CMK (cell line): ENCODE measurements around the gene BBS2.

Source experiments
- DNase-seq: peaks from one replicate; pipeline ENCODE4 v3.0.0-alpha.2; 2010; ENCODE audit warnings: low read depth

BBS2 gene

GRCh38 chr16:56475201-56475600 lies 44.6 kb downstream of the BBS2 start:
- DNase-seq = no peak

GRCh38 chr16:56470666-56471065 lies 49.2 kb downstream of the BBS2 start:
- DNase-seq = no peak

- no peak for DNase-seq
Observed at GRCh38 chr16:56470232-56470631, 49.6 kb downstream of the BBS2 start.

- no peak for DNase-seq
Observed at GRCh38 chr16:56469748-56470147, 50.1 kb downstream of the BBS2 start.

- DNase-seq = no peak
Observed at GRCh38 chr16:56468800-56469199, 51.0 kb downstream of the BBS2 start.

GRCh38 chr16:56466344-56466743 lies 53.5 kb downstream of the BBS2 start:
- no peak for DNase-seq

- DNase-seq = no peak
Observed at GRCh38 chr16:56463153-56463552, 56.7 kb downstream of the BBS2 start.

- peak; percentile 53 for DNase-seq
Observed at GRCh38 chr16:56462064-56462796, 57.6 kb downstream of the BBS2 start.

- no peak for DNase-seq
Observed at GRCh38 chr16:56460101-56460500, 59.7 kb downstream of the BBS2 start.

GRCh38 chr16:56457927-56458470 lies 61.8 kb downstream of the BBS2 start:
- DNase-seq = no peak

GRCh38 chr16:56451753-56452689 lies 67.8 kb downstream of the BBS2 start:
- DNase-seq = peak; percentile 15

GRCh38 chr16:56450986-56451752 lies 68.7 kb downstream of the BBS2 start, which contains the start of the genes NUDT21 and OGFOD1:
Gene NUDT21, minus strand, starts transcription at chr16:56451332. Its CDS starts 130 bp downstream, at chr16:56451202.
Gene OGFOD1, plus strand, starts transcription at chr16:56451554. Its CDS starts 59 bp downstream, at chr16:56451613.
- DNase-seq = peak; percentile 95

- no peak for DNase-seq
Observed at GRCh38 chr16:56450275-56450985, 69.4 kb downstream of the BBS2 start.

GRCh38 chr16:56448005-56448404 lies 71.8 kb downstream of the BBS2 start:
- no peak for DNase-seq

- no peak for DNase-seq
Observed at GRCh38 chr16:56447286-56447685, 72.5 kb downstream of the BBS2 start.

GRCh38 chr16:56438038-56438437 lies 81.8 kb downstream of the BBS2 start:
- no peak for DNase-seq

- DNase-seq = no peak
Observed at GRCh38 chr16:56436258-56436657, 83.6 kb downstream of the BBS2 start.
